HepG2 (cell line): Measurements from ENCODE around the gene HSD11B1L. TPM values are rescaled to one million over a fixed set of nuclear protein-coding genes. Genes with fewer than 3 reads are reported as not detected.
A peak's percentile ranks its signal among the peaks of the same experiment; 100 is the strongest.

Source experiments
- AGO2 ChIP-seq: fragments of 200-400 bp; formaldehyde crosslinking; optimal IDR thresholded peaks from 2 replicates; pipeline ENCODE3; 2017; ENCODE audit warnings: mild to moderate bottlenecking, low read depth, low read length, moderate library complexity
- ARHGAP35 ChIP-seq: sonication (generic); formaldehyde crosslinking; IDR thresholded peaks from 2 replicates; pipeline ENCODE4 v1.9.0; 2022; ENCODE audit warnings: mild to moderate bottlenecking, inconsistent platforms, moderate library complexity, missing genetic modification reagents, borderline replicate concordance
- ELF3 ChIP-seq: IDR thresholded peaks from 2 replicates; pipeline ENCODE4 v1.6.1; 2016; ENCODE audit warnings: missing genetic modification reagents, missing compliant biosample characterization
- FOXA3 ChIP-seq: IDR thresholded peaks from 2 replicates; pipeline ENCODE4 v1.6.1; 2016; ENCODE audit warnings: missing genetic modification reagents, missing compliant biosample characterization
- FOXK2 ChIP-seq: fragments of 450-650 bp; IDR thresholded peaks from 2 replicates; pipeline ENCODE4 v1.6.1; 2016
- GRHL1 ChIP-seq: sonication (generic); formaldehyde crosslinking; conservative IDR thresholded peaks from 2 replicates; pipeline ENCODE4 v1.8.0; 2022; ENCODE audit warnings: missing genetic modification reagents
- KDM3A ChIP-seq: IDR thresholded peaks from 2 replicates; pipeline ENCODE4 v1.6.1; 2018; ENCODE audit warnings: low read depth, missing compliant biosample characterization
- MNT ChIP-seq: fragments of 450-650 bp; IDR thresholded peaks from 2 replicates; pipeline ENCODE4 v1.6.1; 2016
- MTA1 ChIP-seq: sonication (generic); formaldehyde crosslinking; IDR thresholded peaks from 2 replicates; pipeline ENCODE4 v1.4.0; 2020; ENCODE audit warnings: missing genetic modification reagents, mild to moderate bottlenecking, borderline replicate concordance
- PBX3 ChIP-seq: sonication (generic); formaldehyde crosslinking; IDR thresholded peaks from 2 replicates; pipeline ENCODE4 v1.8.1; 2023; ENCODE audit warnings: missing genetic modification reagents, inconsistent platforms, borderline replicate concordance
- RARG ChIP-seq: sonication (generic); formaldehyde crosslinking; IDR thresholded peaks from 2 replicates; pipeline ENCODE4 v1.4.0; 2020; ENCODE audit warnings: low read depth, mild to moderate bottlenecking, missing genetic modification reagents
- RBFOX2 ChIP-seq: fragments of 200-400 bp; formaldehyde crosslinking; IDR thresholded peaks from 2 replicates; pipeline ENCODE4 v1.6.1; 2017; ENCODE audit warnings: low read depth, mild to moderate bottlenecking, low read length
- RXRA ChIP-seq: sonication (generic); formaldehyde crosslinking; IDR thresholded peaks from 2 replicates; pipeline ENCODE4 v1.5.1; 2020; ENCODE audit warnings: missing genetic modification reagents
- SRSF9 ChIP-seq: fragments of 200-400 bp; formaldehyde crosslinking; IDR thresholded peaks from 2 replicates; pipeline ENCODE4 v1.6.1; 2018; ENCODE audit warnings: borderline replicate concordance, mild to moderate bottlenecking, low read depth, low read length; ENCODE audit not compliant: insufficient read depth, poor library complexity, severe bottlenecking
- U2AF2 ChIP-seq: fragments of 200-400 bp; formaldehyde crosslinking; IDR thresholded peaks from 2 replicates; pipeline ENCODE4 v1.6.1; 2017; ENCODE audit warnings: low read depth, mild to moderate bottlenecking, low read length
- ZNF264 ChIP-seq: sonication (generic); formaldehyde crosslinking; IDR thresholded peaks from 2 replicates; pipeline ENCODE4 v1.4.0; 2020; ENCODE audit warnings: missing genetic modification reagents
- ZNF275 ChIP-seq: sonication (generic); formaldehyde crosslinking; IDR thresholded peaks from 2 replicates; pipeline ENCODE4 v1.8.0; 2022; ENCODE audit warnings: missing genetic modification reagents, mild to moderate bottlenecking, inconsistent platforms, borderline replicate concordance
- ZNF382 ChIP-seq: sonication (generic); formaldehyde crosslinking; IDR thresholded peaks from 2 replicates; pipeline ENCODE4 v1.5.0; 2020; ENCODE audit warnings: missing genetic modification reagents, mild to moderate bottlenecking, borderline replicate concordance
- ZNF703 ChIP-seq: sonication (generic); formaldehyde crosslinking; IDR thresholded peaks from 2 replicates; pipeline ENCODE4 v1.5.1; 2020; ENCODE audit warnings: missing genetic modification reagents, mild to moderate bottlenecking, moderate library complexity, borderline replicate concordance
- ZNF749 ChIP-seq: sonication (generic); formaldehyde crosslinking; IDR thresholded peaks from 2 replicates; pipeline ENCODE4 v1.8.0; 2022; ENCODE audit warnings: mild to moderate bottlenecking, missing genetic modification reagents, moderate library complexity, borderline replicate concordance
- ZNF784 ChIP-seq: sonication (generic); formaldehyde crosslinking; IDR thresholded peaks from 2 replicates; pipeline ENCODE4 v1.5.1; 2020; ENCODE audit warnings: missing genetic modification reagents, mild to moderate bottlenecking, borderline replicate concordance
- polyA plus RNA-seq, 8 experiments: library from polyadenylated mRNA; depleted of rRNA in 3 of 8; stranded (reverse) in 7 of 8; unstranded in 1 of 8; fragments of >200 nt; fragmentation: Illumina TruSeq in 4 of 8; extraction: Trizol in 4 of 8; gene quantifications; 2 replicates each; pipeline versions ENCODE4 v1.2.1 to v1.2.3, GENCODE V29; 2011 to 2016; ENCODE audit warnings: low read depth in 4 of 8, missing spikeins in 1 of 8, mixed read lengths in 1 of 8; ENCODE audit not compliant: insufficient read depth in 1 of 8
- total RNA-seq, 5 experiments: library from RNA; depleted of rRNA; stranded (reverse); fragments of >200 nt; fragmentation: Illumina TruSeq; extraction: Trizol; gene quantifications; 2 replicates each; pipeline ENCODE4 v1.2.3, GENCODE V29; 2016; ENCODE audit warnings: low read depth in 1 of 5

HSD11B1L gene
- total and polyA plus RNA-seq, 2 of the 13 experiments (the other 11 are each of a cell fraction or from before 2014, with no cell fraction given): 2.8 to 3.9 TPM

GRCh38 chr19:5690125-5690954 lies 9.5 kb downstream of the HSD11B1L start, which contains the start of gene RPL36 (continued):
- no peak for TF ChIP-seq PBX3 (CRISPR knock-in tag)
- TF ChIP-seq ZNF382: no peak
- no peak; the same call in 1 of the 2 replicates for TF ChIP-seq MTA1 (CRISPR knock-in tag)
- TF ChIP-seq ELF3 (CRISPR knock-in tag): peak; percentile 73
- TF ChIP-seq ZNF749 (CRISPR knock-in tag): peak; percentile 69; the same call in 1 of the 2 replicates
- no peak for TF ChIP-seq SRSF9
- peak; percentile 92; the same call in 1 of the 2 replicates for TF ChIP-seq ZNF703 (CRISPR knock-in tag)
- no peak for TF ChIP-seq FOXK2
- TF ChIP-seq ARHGAP35: peak; percentile 66; the same call in 1 of the 2 replicates
- no peak for TF ChIP-seq RARG
- no peak for TF ChIP-seq GRHL1 (CRISPR knock-in tag)
- peak; percentile 51; the same call in 1 of the 2 replicates for TF ChIP-seq ZNF264 (CRISPR knock-in tag)
- TF ChIP-seq MNT: no peak
- peak; percentile 95; the same call in 1 of the 2 replicates for TF ChIP-seq ZNF275 (CRISPR knock-in tag)
- TF ChIP-seq RXRA (CRISPR knock-in tag): peak; percentile 64
- no peak for TF ChIP-seq U2AF2
- peak; percentile 96 for TF ChIP-seq AGO2
- peak; percentile 100 for TF ChIP-seq RBFOX2
- TF ChIP-seq FOXA3 (CRISPR knock-in tag): peak; percentile 42; the same call in 1 of the 2 replicates
- TF ChIP-seq ZNF784 (CRISPR knock-in tag): peak; percentile 96; the same call in 1 of the 2 replicates
- peak; percentile 84; the same call in 1 of the 2 replicates for TF ChIP-seq KDM3A (CRISPR knock-in tag)
